H1 (cell line): ENCODE results near the gene RGS11. TPM values are rescaled to one million over a fixed set of nuclear protein-coding genes. Genes with fewer than 3 reads are reported as not detected.

Experiments
- CHD2 ChIP-seq: IDR thresholded peaks from 2 replicates; pipeline ENCODE4 v1.6.1; 2012; ENCODE audit warnings: low read length, improper control_type of control experiment
- CHD7 ChIP-seq: fragments of 300-600 bp; sonication (generic); IDR thresholded peaks from 2 replicates; pipeline ENCODE4 v1.7.1; 2012; ENCODE audit warnings: low read length, moderate library complexity, mild to moderate bottlenecking, inconsistent platforms; ENCODE audit not compliant: insufficient replicate concordance
- JUND ChIP-seq: IDR thresholded peaks from 2 replicates; pipeline ENCODE4 v1.6.1; 2011; ENCODE audit warnings: mild to moderate bottlenecking, improper control_type of control experiment, low read length
- MAX ChIP-seq: IDR thresholded peaks from 2 replicates; pipeline ENCODE4 v1.6.1; 2012; ENCODE audit warnings: inconsistent platforms
- SIRT6 ChIP-seq: IDR thresholded peaks from one replicate; pipeline ENCODE4 v1.7.1; 2012; ENCODE audit warnings: low read length, inconsistent platforms
- SP1 ChIP-seq: IDR thresholded peaks from 2 replicates; pipeline ENCODE4 v1.6.1; 2011; ENCODE audit warnings: low read depth, low read length
- TAF1 ChIP-seq: IDR thresholded peaks from 2 replicates; pipeline ENCODE4 v1.6.1; 2011; ENCODE audit warnings: mild to moderate bottlenecking, low read depth, low read length
- TBP ChIP-seq: IDR thresholded peaks from 2 replicates; pipeline ENCODE4 v1.6.1; 2011; ENCODE audit warnings: low read depth, low read length, improper control_type of control experiment
- ZNF274 ChIP-seq: IDR thresholded peaks from 2 replicates; pipeline ENCODE4 v1.7.0; 2012; ENCODE audit warnings: low read length, borderline replicate concordance; ENCODE audit errors: extremely low read depth
- polyA plus RNA-seq, 7 experiments: library from polyadenylated mRNA; depleted of rRNA in 3 of 7; stranded (reverse) in 5 of 7; unstranded in 2 of 7; fragments of >200 nt in 5 of 7; fragments of 200-250 nt in 2 of 7; gene quantifications; 1 replicate in 5 of 7; 2 replicates in 1 of 7; 4 replicates in 1 of 7; pipeline versions ENCODE4 v1.2.1 to v1.2.3, GENCODE V29; 2011 to 2013; ENCODE audit warnings: missing spikeins in 2 of 7, mixed read lengths in 2 of 7
- total RNA-seq: library from RNA; stranded (reverse); fragmentation: NEBNext Ultra II Directional; extraction: Animal tissue kit (Norgen Biotek cat#: 25700); gene quantifications from 2 replicates; pipeline ENCODE4 v1.2.1, GENCODE V29; 2021
- TF ChIP-seq, protein P1 (sequence below): IDR thresholded peaks from 2 replicates; pipeline ENCODE4 v1.6.1; 2011; ENCODE audit warnings: low read length, improper control_type of control experiment

RGS11 gene
- total and polyA plus RNA-seq, 2 of the 8 experiments (the other 6 are each of a cell fraction or from before 2014, with no cell fraction given), result 0.84 to 1.2 TPM

GRCh38 chr16:293043-293775 lies 17.5 kb upstream of the RGS11 start (continued):
- TF ChIP-seq CHD7 (no peak), JUND (no peak), TAF1 (no peak), SIRT6 (no peak), TBP (no peak), CHD2 (no peak), SP1 (no peak), ZNF274 (no peak), MAX (no peak)
- TF ChIP-seq, protein P1, sequence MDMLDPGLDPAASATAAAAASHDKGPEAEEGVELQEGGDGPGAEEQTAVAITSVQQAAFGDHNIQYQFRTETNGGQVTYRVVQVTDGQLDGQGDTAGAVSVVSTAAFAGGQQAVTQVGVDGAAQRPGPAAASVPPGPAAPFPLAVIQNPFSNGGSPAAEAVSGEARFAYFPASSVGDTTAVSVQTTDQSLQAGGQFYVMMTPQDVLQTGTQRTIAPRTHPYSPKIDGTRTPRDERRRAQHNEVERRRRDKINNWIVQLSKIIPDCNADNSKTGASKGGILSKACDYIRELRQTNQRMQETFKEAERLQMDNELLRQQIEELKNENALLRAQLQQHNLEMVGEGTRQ, result no peak
